Tibial nerve (tissue), 4 donors: ENCODE data around the gene SLC36A4.

Experiments used
- EP300 ChIP-seq, 2 donors: sonication (generic); formaldehyde crosslinking; IDR thresholded peaks; one replicate each; pipeline ENCODE4 v1.6.1; 2017; ENCODE audit warnings: antibody characterized with exemption in 2 of 2, mild to moderate bottlenecking in 1 of 2
- POLR2A ChIP-seq, 2 donors: fragments of 450-650 bp; IDR thresholded peaks; one replicate each; pipeline ENCODE4 v1.6.1; 2017; ENCODE audit warnings: antibody characterized with exemption in 2 of 2, mild to moderate bottlenecking in 2 of 2, moderate library complexity in 2 of 2
- TF ChIP-seq, protein P1 (sequence below), 5 experiments: fragments of 200-600 bp in 3 of 5; fragments of 450-650 bp in 2 of 5; sonication (generic) in 3 of 5; IDR thresholded peaks; one replicate each; pipeline ENCODE4 v1.5.1; 2016 to 2019; ENCODE audit warnings: antibody characterized with exemption in 5 of 5, mild to moderate bottlenecking in 3 of 5, moderate library complexity in 2 of 5

DNA sequence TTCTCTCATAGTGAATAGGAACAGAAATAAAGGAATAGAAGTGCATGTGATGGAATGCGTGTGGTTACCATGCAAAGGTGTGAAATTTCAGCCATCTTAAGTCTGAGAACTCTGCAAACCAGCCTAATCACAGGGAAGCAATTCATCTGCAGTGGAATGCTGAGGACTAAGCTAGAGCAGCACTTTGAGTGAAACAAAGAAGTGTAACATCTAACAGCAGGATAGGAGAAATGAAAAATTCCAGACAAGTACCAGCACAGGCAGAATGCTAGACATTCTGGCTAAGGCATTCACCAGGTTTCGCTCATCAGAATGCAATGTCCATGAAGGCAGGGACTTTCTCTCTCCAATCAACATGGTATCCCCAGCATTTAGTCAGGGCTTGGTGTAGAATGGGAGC, 41.2 kb upstream of the SLC36A4 start:
- TF ChIP-seq, protein P1, sequence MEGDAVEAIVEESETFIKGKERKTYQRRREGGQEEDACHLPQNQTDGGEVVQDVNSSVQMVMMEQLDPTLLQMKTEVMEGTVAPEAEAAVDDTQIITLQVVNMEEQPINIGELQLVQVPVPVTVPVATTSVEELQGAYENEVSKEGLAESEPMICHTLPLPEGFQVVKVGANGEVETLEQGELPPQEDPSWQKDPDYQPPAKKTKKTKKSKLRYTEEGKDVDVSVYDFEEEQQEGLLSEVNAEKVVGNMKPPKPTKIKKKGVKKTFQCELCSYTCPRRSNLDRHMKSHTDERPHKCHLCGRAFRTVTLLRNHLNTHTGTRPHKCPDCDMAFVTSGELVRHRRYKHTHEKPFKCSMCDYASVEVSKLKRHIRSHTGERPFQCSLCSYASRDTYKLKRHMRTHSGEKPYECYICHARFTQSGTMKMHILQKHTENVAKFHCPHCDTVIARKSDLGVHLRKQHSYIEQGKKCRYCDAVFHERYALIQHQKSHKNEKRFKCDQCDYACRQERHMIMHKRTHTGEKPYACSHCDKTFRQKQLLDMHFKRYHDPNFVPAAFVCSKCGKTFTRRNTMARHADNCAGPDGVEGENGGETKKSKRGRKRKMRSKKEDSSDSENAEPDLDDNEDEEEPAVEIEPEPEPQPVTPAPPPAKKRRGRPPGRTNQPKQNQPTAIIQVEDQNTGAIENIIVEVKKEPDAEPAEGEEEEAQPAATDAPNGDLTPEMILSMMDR (IDR thresholded peaks at IDR 0.05) = no peak
- no peak for TF ChIP-seq EP300 (IDR thresholded peaks at IDR 0.05)
- TF ChIP-seq POLR2A (IDR thresholded peaks at IDR 0.05) = no peak
